ENCODE measurements around the gene DUSP19. TPM values are rescaled to one million over a fixed set of nuclear protein-coding genes. Genes with fewer than 3 reads are reported as not detected.

Gene DUSP19
- 0.24 and 0.43 TPM in 2 replicates for total RNA-seq

GRCh38 chr2:183078464-183079138 is at the start of gene DUSP19:
TSS of gene DUSP19 (plus strand) at chr2:183078747. CDS start at chr2:183078934, 187 bp downstream.

GRCh38 chr2:183038341-183039300 is 39.9 kb upstream of the DUSP19 start, which contains the start of gene NCKAP1:
TSS of gene NCKAP1 (minus strand) at chr2:183038457. CDS start at chr2:183038099, 358 bp downstream.

GRCh38 chr2:183124222-183124956 is 45.8 kb downstream of the DUSP19 start, which contains the start of gene NUP35:
TSS of gene NUP35 (plus strand) at chr2:183124443. CDS start at chr2:183124458, 15 bp downstream.

Other genes starting within 250 kb of the DUSP19 start
- gene FRZB, start 212.1 kb upstream of the DUSP19 start, total RNA-seq: under 0.01 TPM in 1 of 2 replicates, not detected in the other
- gene NCKAP1, start 40.3 kb upstream of the DUSP19 start, total RNA-seq: 246 and 332 TPM in 2 replicates
- gene NUP35, start 45.7 kb downstream of the DUSP19 start, total RNA-seq: 15.9 and 19.8 TPM in 2 replicates

Measured in tracheal epithelial cell (primary cell).